WTC11 (cell line): ENCODE results near the gene ELMO1. TPM values are rescaled to one million over a fixed set of nuclear protein-coding genes. Genes with fewer than 3 reads are reported as not detected.
A peak's percentile ranks its signal among the peaks of the same experiment; 100 is the strongest.

Experiments used
- ATAC-seq: fragments of 200-7000 bp; cut with Tn5 transposase; 2 replicates; pipeline ENCODE4 v1.10.0; 2021; ENCODE audit warnings: mild to moderate bottlenecking, moderate library complexity
- CTCF ChIA-PET: fragments of 300-600 bp; sonication (Branson Sonifier 250); formaldehyde crosslinking; loops from one replicate; lab custom pipeline; 2021; ENCODE audit warnings: antibody characterized with exemption; lab: Charles Lee
- POLR2A ChIA-PET: fragments of 350-600 bp; sonication (Branson Sonifier 250); formaldehyde crosslinking; loops from one replicate; lab custom pipeline; 2021; ENCODE audit warnings: antibody characterized with exemption; lab: Charles Lee
- DNase-seq: peaks from one replicate; pipeline ENCODE4 v3.0.0; 2021; ENCODE audit warnings: low spot score
- H3K27ac Mint-ChIP-seq: 2 replicates; pipeline ENCODE4 v1.8.0; 2021; ENCODE audit warnings: mixed read lengths
- H3K27me3 Mint-ChIP-seq: 2 replicates; pipeline ENCODE4 v1.8.0; 2021; ENCODE audit warnings: low read depth, mild to moderate bottlenecking, moderate library complexity, mixed read lengths
- H3K36me3 Mint-ChIP-seq: 2 replicates; pipeline ENCODE4 v1.8.0; 2021; ENCODE audit warnings: mixed read lengths
- H3K4me1 Mint-ChIP-seq: 2 replicates; pipeline ENCODE4 v1.8.0; 2022; ENCODE audit warnings: mixed read lengths
- H3K4me3 Mint-ChIP-seq: 2 replicates; pipeline ENCODE4 v1.8.0; 2021; ENCODE audit warnings: mild to moderate bottlenecking, moderate library complexity, mixed read lengths
- H3K9me3 Mint-ChIP-seq: 2 replicates; pipeline ENCODE4 v1.8.0; 2021; ENCODE audit warnings: mixed read lengths
- CREM ChIP-seq: sonication (generic); formaldehyde crosslinking; IDR thresholded peaks from 2 replicates; pipeline ENCODE4 v1.8.1; 2022; ENCODE audit warnings: mild to moderate bottlenecking, missing genetic modification reagents, moderate library complexity
- EMX1 ChIP-seq: fragments of 250-450 bp; sonication (Bioruptor Pico); IDR thresholded peaks from 2 replicates; pipeline ENCODE4 v1.8.0; 2021; ENCODE audit warnings: mild to moderate bottlenecking
- FOXP1 ChIP-seq: sonication (generic); formaldehyde crosslinking; IDR thresholded peaks from 2 replicates; pipeline ENCODE4 v1.8.0; 2022; ENCODE audit warnings: missing genetic modification reagents, mild to moderate bottlenecking, moderate library complexity, borderline replicate concordance
- JUN ChIP-seq: sonication (generic); formaldehyde crosslinking; IDR thresholded peaks from 2 replicates; pipeline ENCODE4 v1.8.0; 2023; ENCODE audit warnings: mild to moderate bottlenecking, missing genetic modification reagents
- NFE2L1 ChIP-seq: sonication (generic); formaldehyde crosslinking; IDR thresholded peaks from 2 replicates; pipeline ENCODE4 v1.8.1; 2023; ENCODE audit warnings: missing genetic modification reagents
- NFYB ChIP-seq: sonication (generic); formaldehyde crosslinking; conservative IDR thresholded peaks from 2 replicates; pipeline ENCODE4 v1.8.0; 2022; ENCODE audit warnings: low read depth, missing genetic modification reagents
- RELA ChIP-seq: sonication (generic); formaldehyde crosslinking; IDR thresholded peaks from 2 replicates; pipeline ENCODE4 v1.8.1; 2022; ENCODE audit warnings: missing genetic modification reagents, mild to moderate bottlenecking, borderline replicate concordance
- SP1 ChIP-seq: sonication (generic); formaldehyde crosslinking; conservative IDR thresholded peaks from 2 replicates; pipeline ENCODE4 v1.8.1; 2022; ENCODE audit warnings: missing genetic modification reagents
- ZBTB21 ChIP-seq: sonication (generic); formaldehyde crosslinking; IDR thresholded peaks from 2 replicates; pipeline ENCODE4 v1.8.1; 2023; ENCODE audit warnings: mild to moderate bottlenecking, missing genetic modification reagents, borderline replicate concordance
- ZNF232 ChIP-seq: sonication (generic); formaldehyde crosslinking; IDR thresholded peaks from 2 replicates; pipeline ENCODE4 v1.8.0; 2022; ENCODE audit warnings: mild to moderate bottlenecking, missing genetic modification reagents
- ZNF263 ChIP-seq: sonication (generic); formaldehyde crosslinking; IDR thresholded peaks from 2 replicates; pipeline ENCODE4 v1.8.1; 2022; ENCODE audit warnings: low read depth, mild to moderate bottlenecking, moderate library complexity, missing genetic modification reagents
- ZNF317 ChIP-seq: sonication (generic); formaldehyde crosslinking; IDR thresholded peaks from 2 replicates; pipeline ENCODE4 v1.8.1; 2023; ENCODE audit warnings: low read depth, mild to moderate bottlenecking, moderate library complexity, missing genetic modification reagents, borderline replicate concordance
- total RNA-seq: library from RNA; stranded (reverse); gene quantifications from 3 replicates; pipeline ENCODE4 v1.2.3, GENCODE V29; 2021
- TF ChIP-seq, protein P1 (sequence below): sonication (generic); formaldehyde crosslinking; IDR thresholded peaks from 2 replicates; pipeline ENCODE4 v1.8.1; 2023; ENCODE audit warnings: mild to moderate bottlenecking, missing genetic modification reagents, moderate library complexity
- TF ChIP-seq, protein P2 (sequence below): sonication (generic); formaldehyde crosslinking; IDR thresholded peaks from 2 replicates; pipeline ENCODE4 v1.8.1; 2023; ENCODE audit warnings: mild to moderate bottlenecking, moderate library complexity, missing genetic modification reagents
- TF ChIP-seq, protein P3 (sequence below): sonication (generic); formaldehyde crosslinking; IDR thresholded peaks from 2 replicates; pipeline ENCODE4 v1.8.0; 2023; ENCODE audit warnings: mild to moderate bottlenecking, missing genetic modification reagents
- TF ChIP-seq, protein P4 (sequence below): sonication (generic); formaldehyde crosslinking; IDR thresholded peaks from 2 replicates; pipeline ENCODE4 v1.8.1; 2022; ENCODE audit warnings: missing genetic modification reagents, borderline replicate concordance
- TF ChIP-seq, protein P5 (sequence below): sonication (generic); formaldehyde crosslinking; IDR thresholded peaks from 2 replicates; pipeline ENCODE4 v1.8.1; 2023; ENCODE audit warnings: mild to moderate bottlenecking, missing genetic modification reagents
- TF ChIP-seq, protein P6 (sequence below): sonication (generic); formaldehyde crosslinking; IDR thresholded peaks from 2 replicates; pipeline ENCODE4 v1.8.1; 2022; ENCODE audit warnings: low read depth, missing genetic modification reagents, borderline replicate concordance

Gene ELMO1
- total RNA-seq, 1 experiment from 2014 or later, result 19.4 TPM

DNA sequence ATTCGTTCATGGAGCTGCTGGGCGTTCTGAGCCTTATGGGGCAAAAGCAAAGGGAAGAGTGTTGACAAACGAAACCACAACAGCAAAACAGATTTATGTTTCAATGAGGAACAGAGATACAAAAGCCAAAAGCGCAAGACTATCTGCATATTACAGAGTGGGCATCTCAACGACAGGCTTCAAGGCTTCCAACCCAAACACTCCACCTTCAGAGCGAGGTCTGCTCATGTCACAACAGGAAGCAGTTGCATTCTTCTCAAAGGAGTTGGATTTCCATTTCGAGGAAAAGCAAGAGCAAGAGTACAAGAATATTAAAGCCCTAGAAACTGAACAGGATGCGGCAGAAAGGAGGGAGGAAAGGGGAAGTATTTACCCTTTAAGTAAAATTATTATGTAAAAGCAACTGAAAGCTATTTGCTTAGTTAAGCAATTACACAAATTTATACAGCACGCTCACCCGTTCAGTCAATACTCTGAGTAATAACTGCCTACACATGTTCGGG lies 189.3 kb downstream of the ELMO1 start:
- H3K4me3 Mint-ChIP-seq, result no peak overlapping the region
- peak overlapping the region; percentile 87 for H3K27ac Mint-ChIP-seq
- ChIA-PET POLR2A (interaction anchor here (0.6 kb wide), 1 partner anchor 533 kb away, joined by 3 read pairs; no protein-coding TSS in a partner anchor), CTCF (no interaction called here)
- H3K36me3 Mint-ChIP-seq, result no peaks in the 10 kb centered on the region
- H3K4me1 Mint-ChIP-seq, result peaks cover 29% of the 10 kb centered on the region
- no peaks in the 10 kb centered on the region for H3K9me3 Mint-ChIP-seq
- no peaks in the 10 kb centered on the region for H3K27me3 Mint-ChIP-seq
- no peak for TF ChIP-seq JUN (CRISPR knock-in tag)
- TF ChIP-seq ZNF232 (CRISPR knock-in tag), result no peak
- TF ChIP-seq NFE2L1 (CRISPR knock-in tag), result no peak
- TF ChIP-seq, protein P1, sequence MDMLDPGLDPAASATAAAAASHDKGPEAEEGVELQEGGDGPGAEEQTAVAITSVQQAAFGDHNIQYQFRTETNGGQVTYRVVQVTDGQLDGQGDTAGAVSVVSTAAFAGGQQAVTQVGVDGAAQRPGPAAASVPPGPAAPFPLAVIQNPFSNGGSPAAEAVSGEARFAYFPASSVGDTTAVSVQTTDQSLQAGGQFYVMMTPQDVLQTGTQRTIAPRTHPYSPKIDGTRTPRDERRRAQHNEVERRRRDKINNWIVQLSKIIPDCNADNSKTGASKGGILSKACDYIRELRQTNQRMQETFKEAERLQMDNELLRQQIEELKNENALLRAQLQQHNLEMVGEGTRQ, result no peak
- TF ChIP-seq, protein P2, sequence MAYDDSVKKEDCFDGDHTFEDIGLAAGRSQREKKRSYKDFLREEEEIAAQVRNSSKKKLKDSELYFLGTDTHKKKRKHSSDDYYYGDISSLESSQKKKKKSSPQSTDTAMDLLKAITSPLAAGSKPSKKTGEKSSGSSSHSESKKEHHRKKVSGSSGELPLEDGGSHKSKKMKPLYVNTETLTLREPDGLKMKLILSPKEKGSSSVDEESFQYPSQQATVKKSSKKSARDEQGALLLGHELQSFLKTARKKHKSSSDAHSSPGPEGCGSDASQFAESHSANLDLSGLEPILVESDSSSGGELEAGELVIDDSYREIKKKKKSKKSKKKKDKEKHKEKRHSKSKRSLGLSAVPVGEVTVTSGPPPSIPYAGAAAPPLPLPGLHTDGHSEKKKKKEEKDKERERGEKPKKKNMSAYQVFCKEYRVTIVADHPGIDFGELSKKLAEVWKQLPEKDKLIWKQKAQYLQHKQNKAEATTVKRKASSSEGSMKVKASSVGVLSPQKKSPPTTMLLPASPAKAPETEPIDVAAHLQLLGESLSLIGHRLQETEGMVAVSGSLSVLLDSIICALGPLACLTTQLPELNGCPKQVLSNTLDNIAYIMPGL (CRISPR knock-in tag), result no peak
- TF ChIP-seq EMX1, result no peak
- no peak for DNase-seq
- ATAC-seq, result no peak

DNA sequence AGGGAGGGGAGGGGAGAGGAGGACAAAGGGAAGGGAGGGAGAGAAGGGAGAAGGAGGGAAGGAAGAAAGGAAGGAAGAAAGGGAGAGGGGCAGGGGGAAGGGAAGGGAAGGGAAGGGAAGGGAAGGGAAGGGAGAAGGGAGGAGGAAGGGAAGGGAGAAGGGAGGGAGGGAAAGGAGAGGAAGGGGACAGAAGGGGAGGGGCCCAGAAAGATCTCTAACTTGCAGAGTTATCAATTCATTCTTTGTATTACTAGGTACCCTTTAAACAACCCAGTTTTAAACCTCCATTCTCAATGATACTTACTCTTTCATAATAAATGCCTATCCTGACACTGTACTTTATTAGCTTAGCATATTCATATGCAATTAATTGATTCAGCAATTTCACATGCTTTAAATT lies 192.0 kb downstream of the ELMO1 start:
- peak overlapping the region; percentile 82 for H3K27ac Mint-ChIP-seq
- H3K9me3 Mint-ChIP-seq, result peaks cover 7% of the 10 kb centered on the region
- H3K4me3 Mint-ChIP-seq, result no peak overlapping the region
- H3K27me3 Mint-ChIP-seq, result no peaks in the 10 kb centered on the region
- ATAC-seq (no peak), DNase-seq (no peak)
- CTCF ChIA-PET, result interaction anchor here (1.2 to 1.7 kb wide), 2 partner anchors 9 to 235 kb away, joined by 4 read pairs; no protein-coding TSS in a partner anchor
- peaks cover 31% of the 10 kb centered on the region for H3K4me1 Mint-ChIP-seq
- no peak for TF ChIP-seq NFYB (CRISPR knock-in tag)
- TF ChIP-seq ZBTB21 (CRISPR knock-in tag), result no peak
- TF ChIP-seq, all 79 proteins: peak for 0
- peaks cover 14% of the 10 kb centered on the region for H3K36me3 Mint-ChIP-seq
- POLR2A ChIA-PET, result no interaction called here

DNA sequence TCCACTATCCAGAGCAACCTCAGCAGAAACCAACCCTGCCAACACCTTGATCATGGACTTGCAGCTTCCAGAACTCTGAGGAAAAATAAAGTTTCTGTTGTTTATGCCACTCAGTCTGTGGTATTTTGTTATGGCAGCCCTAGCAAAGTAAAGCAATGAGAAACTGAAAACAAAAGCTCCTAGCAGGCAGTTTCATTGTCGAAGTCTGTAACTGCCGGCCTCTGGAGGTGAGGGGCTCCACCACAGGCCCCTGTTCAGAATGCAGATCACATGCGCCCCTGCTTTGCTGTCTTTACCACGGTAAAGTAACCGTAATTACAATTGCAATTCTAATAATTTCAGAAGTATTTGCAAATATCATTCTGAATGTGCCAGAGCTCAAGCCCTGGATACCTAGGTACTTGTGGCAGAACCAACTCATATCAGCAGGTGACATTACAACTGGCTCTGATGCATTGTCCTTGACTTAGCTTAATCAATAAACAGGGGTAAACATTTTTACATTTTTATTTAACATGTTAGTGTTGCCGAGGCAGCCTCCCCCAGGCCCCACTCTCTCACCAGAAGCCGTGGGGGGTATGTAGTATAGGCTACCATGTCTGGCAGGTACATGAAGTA lies 193.2 kb downstream of the ELMO1 start:
- CTCF ChIA-PET, result interaction anchor here (1.7 kb wide), 1 partner anchor 8 kb away, joined by 4 read pairs; no protein-coding TSS in a partner anchor
- Mint-ChIP-seq H3K4me1 (peaks cover 38% of the 10 kb centered on the region), H3K9me3 (peaks cover 7% of the 10 kb centered on the region), H3K36me3 (peaks cover 14% of the 10 kb centered on the region)
- DNase-seq, result no peak
- no peak for TF ChIP-seq SP1 (CRISPR knock-in tag)
- no peak for TF ChIP-seq CREM (CRISPR knock-in tag)
- TF ChIP-seq, protein P3, sequence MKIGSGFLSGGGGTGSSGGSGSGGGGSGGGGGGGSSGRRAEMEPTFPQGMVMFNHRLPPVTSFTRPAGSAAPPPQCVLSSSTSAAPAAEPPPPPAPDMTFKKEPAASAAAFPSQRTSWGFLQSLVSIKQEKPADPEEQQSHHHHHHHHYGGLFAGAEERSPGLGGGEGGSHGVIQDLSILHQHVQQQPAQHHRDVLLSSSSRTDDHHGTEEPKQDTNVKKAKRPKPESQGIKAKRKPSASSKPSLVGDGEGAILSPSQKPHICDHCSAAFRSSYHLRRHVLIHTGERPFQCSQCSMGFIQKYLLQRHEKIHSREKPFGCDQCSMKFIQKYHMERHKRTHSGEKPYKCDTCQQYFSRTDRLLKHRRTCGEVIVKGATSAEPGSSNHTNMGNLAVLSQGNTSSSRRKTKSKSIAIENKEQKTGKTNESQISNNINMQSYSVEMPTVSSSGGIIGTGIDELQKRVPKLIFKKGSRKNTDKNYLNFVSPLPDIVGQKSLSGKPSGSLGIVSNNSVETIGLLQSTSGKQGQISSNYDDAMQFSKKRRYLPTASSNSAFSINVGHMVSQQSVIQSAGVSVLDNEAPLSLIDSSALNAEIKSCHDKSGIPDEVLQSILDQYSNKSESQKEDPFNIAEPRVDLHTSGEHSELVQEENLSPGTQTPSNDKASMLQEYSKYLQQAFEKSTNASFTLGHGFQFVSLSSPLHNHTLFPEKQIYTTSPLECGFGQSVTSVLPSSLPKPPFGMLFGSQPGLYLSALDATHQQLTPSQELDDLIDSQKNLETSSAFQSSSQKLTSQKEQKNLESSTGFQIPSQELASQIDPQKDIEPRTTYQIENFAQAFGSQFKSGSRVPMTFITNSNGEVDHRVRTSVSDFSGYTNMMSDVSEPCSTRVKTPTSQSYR (CRISPR knock-in tag), result no peak
- TF ChIP-seq FOXP1 (CRISPR knock-in tag), result no peak
- TF ChIP-seq, protein P4, sequence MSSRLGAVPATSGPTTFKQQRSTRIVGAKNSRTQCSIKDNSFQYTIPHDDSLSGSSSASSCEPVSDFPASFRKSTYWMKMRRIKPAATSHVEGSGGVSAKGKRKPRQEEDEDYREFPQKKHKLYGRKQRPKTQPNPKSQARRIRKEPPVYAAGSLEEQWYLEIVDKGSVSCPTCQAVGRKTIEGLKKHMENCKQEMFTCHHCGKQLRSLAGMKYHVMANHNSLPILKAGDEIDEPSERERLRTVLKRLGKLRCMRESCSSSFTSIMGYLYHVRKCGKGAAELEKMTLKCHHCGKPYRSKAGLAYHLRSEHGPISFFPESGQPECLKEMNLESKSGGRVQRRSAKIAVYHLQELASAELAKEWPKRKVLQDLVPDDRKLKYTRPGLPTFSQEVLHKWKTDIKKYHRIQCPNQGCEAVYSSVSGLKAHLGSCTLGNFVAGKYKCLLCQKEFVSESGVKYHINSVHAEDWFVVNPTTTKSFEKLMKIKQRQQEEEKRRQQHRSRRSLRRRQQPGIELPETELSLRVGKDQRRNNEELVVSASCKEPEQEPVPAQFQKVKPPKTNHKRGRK, result no peak
- TF ChIP-seq RELA (CRISPR knock-in tag), result no peak
- TF ChIP-seq, protein P1, result no peak
- TF ChIP-seq, protein P5, sequence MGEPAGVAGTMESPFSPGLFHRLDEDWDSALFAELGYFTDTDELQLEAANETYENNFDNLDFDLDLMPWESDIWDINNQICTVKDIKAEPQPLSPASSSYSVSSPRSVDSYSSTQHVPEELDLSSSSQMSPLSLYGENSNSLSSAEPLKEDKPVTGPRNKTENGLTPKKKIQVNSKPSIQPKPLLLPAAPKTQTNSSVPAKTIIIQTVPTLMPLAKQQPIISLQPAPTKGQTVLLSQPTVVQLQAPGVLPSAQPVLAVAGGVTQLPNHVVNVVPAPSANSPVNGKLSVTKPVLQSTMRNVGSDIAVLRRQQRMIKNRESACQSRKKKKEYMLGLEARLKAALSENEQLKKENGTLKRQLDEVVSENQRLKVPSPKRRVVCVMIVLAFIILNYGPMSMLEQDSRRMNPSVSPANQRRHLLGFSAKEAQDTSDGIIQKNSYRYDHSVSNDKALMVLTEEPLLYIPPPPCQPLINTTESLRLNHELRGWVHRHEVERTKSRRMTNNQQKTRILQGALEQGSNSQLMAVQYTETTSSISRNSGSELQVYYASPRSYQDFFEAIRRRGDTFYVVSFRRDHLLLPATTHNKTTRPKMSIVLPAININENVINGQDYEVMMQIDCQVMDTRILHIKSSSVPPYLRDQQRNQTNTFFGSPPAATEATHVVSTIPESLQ (CRISPR knock-in tag), result no peak
- TF ChIP-seq ZNF263 (CRISPR knock-in tag), result no peak
- TF ChIP-seq, protein P6, sequence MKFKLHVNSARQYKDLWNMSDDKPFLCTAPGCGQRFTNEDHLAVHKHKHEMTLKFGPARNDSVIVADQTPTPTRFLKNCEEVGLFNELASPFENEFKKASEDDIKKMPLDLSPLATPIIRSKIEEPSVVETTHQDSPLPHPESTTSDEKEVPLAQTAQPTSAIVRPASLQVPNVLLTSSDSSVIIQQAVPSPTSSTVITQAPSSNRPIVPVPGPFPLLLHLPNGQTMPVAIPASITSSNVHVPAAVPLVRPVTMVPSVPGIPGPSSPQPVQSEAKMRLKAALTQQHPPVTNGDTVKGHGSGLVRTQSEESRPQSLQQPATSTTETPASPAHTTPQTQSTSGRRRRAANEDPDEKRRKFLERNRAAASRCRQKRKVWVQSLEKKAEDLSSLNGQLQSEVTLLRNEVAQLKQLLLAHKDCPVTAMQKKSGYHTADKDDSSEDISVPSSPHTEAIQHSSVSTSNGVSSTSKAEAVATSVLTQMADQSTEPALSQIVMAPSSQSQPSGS (CRISPR knock-in tag), result no peak
- no peak for TF ChIP-seq ZNF317 (CRISPR knock-in tag)
- TF ChIP-seq, all 79 proteins: peak for 0
- no peak for ATAC-seq
- no peak overlapping the region for H3K4me3 Mint-ChIP-seq
- no peaks in the 10 kb centered on the region for H3K27me3 Mint-ChIP-seq
- H3K27ac Mint-ChIP-seq, result no peak overlapping the region
- POLR2A ChIA-PET, result interaction anchor here (1.2 kb wide), 1 partner anchor 8 kb away, joined by 4 read pairs; no protein-coding TSS in a partner anchor
